HG03039 (cell line): ENCODE measurements around the gene BRIX1.
"Not testable (repeated sequence)": the region's sequence is repeated elsewhere in the genome, so short reads cannot be mapped to it uniquely, and the experiment has no call there.

Source experiments
- ATAC-seq: cut with Tn5 transposase; IDR thresholded peaks from one replicate; pipeline ENCODE4 v1.9.1; 2021; ENCODE audit warnings: mild to moderate bottlenecking, moderate library complexity; ENCODE audit not compliant: unreplicated experiment

Gene BRIX1

DNA sequence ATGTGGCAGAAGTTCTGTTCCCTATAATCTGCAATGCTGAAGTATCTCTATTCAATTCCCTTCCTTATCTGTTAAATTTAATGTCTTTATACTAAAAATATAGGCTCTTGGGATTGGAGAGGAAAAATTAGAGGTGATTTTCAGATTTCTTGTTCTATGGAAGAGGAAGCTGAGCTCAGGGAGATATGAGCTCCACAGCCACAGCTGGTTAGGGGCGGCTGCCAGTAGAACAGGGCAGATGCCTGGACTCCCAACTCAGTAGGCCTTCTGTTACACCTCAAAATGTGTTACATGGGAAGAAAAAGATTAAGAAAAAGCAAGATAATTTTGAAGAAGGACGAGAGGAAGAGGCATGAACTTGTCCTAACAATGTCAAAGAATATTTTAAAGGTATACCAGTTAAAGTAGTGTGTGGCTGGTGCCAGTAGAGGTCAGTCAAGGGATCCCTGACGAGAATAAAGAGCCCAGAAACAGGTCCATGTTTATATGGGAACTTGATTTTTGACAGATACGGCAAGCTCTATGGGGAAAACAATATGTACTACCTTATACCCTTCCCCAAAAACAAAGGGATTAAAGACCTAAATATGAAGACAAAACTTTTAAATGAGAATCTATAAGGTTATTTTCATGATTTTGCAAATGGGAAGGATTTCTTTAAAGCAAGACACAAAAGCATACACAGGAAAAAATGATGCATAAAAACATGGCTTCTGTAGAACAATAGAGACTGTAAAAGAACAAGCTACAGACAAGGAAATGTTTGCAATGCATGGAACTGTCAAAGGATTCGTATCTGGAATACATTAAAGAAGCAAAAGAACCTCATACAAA lies 42.6 kb downstream of the BRIX1 start:
- ATAC-seq: no peak

DNA sequence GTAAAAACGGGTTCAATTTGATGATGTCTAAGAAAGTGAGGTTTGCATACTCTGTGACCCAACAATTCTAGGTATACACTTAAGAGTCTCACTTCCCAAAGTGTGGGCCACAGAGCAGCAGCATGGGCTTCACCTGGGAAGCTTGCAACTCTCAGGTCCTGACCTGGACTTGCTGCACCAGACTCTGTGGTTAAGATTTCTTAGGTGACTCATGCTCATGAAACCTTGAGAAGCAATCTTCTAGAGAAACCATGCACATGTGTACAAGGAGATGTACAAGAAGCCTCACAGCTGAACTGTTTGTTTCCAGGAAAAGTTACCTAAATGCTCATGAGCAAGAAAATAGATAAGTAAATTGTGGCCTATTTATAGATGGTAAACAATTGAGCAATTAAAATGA lies 43.8 kb downstream of the BRIX1 start:
- peak; percentile 93 for ATAC-seq

DNA sequence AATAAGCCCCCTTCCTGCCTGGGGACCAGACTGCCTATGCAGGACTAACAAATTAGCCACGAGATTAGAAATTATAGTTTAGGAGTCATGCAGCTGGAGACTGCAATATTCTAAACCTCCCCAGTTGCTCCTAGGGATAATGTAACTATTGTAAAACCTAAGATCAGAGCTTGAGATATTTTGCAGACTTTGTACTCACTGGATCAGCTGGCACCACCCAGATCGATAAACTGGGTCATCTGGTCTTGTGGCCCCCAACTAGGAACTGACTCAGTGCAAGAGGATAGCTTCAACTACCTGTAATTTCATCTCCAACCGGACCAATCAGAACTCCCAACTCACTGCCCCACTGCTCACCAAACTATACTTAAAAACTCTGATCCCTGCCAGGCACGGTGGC lies 52.0 kb downstream of the BRIX1 start:
- ATAC-seq: no peak

DNA sequence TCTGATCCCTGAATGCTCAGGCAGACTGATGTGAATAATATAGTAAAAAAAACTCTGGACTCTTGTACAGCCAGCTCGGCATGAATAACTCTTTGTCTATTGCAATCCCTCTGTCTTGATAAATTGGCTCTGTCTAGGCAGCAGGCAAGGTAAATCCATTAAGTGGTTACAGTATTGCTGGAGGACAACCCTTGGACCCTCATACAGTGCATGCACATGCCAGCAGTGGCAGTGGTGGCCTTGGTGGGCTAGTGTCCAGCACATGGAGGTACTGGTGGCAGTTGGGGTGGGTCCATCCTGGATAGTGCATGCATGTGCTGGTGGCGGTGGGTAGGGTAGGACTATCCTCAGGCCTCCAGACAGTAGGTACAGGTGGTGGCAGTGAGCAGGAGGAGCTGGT lies 52.7 kb downstream of the BRIX1 start:
- ATAC-seq: no peak

DNA sequence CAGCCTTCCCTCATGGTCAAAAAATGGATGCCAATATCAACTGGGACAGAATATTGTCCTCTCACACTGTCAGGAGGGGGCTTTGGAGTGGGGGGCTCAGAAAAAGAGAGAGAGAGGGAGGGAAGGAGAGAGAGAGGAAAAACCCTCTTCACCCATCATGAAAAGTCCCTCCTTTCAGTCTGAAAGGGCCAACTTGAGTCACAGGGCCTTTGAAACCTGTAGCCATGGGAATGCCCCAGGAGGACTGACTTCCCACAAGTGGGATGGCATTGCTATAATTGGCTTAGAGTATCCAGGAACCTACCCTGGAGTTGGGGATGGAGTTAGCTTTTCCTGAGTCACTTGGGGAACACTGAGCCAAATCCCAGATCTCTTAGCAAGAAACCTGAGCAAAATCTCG lies 55.0 kb downstream of the BRIX1 start:
- ATAC-seq: no peak

DNA sequence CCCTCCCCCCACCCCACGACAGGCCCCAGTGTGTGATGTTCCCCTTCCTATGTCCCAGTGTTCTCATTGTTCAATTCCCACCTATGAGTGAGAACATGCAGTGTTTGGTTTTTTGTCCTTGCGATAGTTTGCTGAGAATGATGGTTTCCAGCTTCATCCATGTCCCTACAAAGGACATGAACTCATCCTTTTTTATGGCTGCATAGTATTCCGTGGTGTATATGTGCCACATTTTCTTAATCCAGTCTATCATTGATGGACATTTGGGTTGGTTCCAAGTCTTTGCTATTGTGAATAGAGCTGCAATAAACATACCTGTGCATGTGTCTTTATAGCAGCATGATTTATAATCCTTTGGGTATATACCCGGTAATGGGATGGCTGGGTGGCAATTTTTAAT lies 56.1 kb downstream of the BRIX1 start:
- not testable (repeated sequence) for ATAC-seq
